GM23338 (cell line): ENCODE results near the gene RFFL. TPM values are rescaled to one million over a fixed set of nuclear protein-coding genes. Genes with fewer than 3 reads are reported as not detected.
A peak's percentile ranks its signal among the peaks of the same experiment; 100 is the strongest.

Experiments used
- ATAC-seq: fragments of 200-7000 bp; cut with Tn5 transposase; 3 replicates; pipeline ENCODE4 v1.9.1; 2020
- DNase-seq: peaks from one replicate; pipeline ENCODE4 v3.0.0-alpha.2; 2015; ENCODE audit warnings: low spot score
- H2AFZ ChIP-seq: fragments of 200-600 bp; sonication (generic); 2 replicates; pipeline ENCODE4 v1.8.0; 2016; ENCODE audit warnings: antibody characterized with exemption, mild to moderate bottlenecking, moderate library complexity
- H3F3A ChIP-seq: fragments of 200-600 bp; sonication (generic); replicated peaks from 2 replicates; pipeline ENCODE4 v1.8.0; 2017; ENCODE audit warnings: antibody characterized with exemption, mixed run types, low read depth
- H3K27ac ChIP-seq: fragments of 200-600 bp; sonication (generic); 2 replicates; pipeline ENCODE4 v1.6.1; 2016; ENCODE audit warnings: low read depth
- H3K27me3 ChIP-seq: fragments of 200-600 bp; sonication (generic); 2 replicates; pipeline ENCODE4 v1.8.0; 2016; ENCODE audit warnings: mild to moderate bottlenecking, mixed run types, moderate library complexity; ENCODE audit not compliant: insufficient read depth
- H3K36me3 ChIP-seq: fragments of 200-600 bp; sonication (generic); 2 replicates; pipeline ENCODE4 v1.8.0; 2016; ENCODE audit warnings: mild to moderate bottlenecking; ENCODE audit not compliant: insufficient read depth
- H3K4me1 ChIP-seq: fragments of 200-600 bp; sonication (generic); 2 replicates; pipeline ENCODE4 v1.8.0; 2016; ENCODE audit warnings: mild to moderate bottlenecking, moderate library complexity; ENCODE audit not compliant: insufficient read depth
- H3K4me2 ChIP-seq: fragments of 200-600 bp; sonication (generic); 2 replicates; pipeline ENCODE4 v1.7.1; 2017; ENCODE audit warnings: mixed run types
- H3K4me3 ChIP-seq: fragments of 200-600 bp; sonication (generic); 2 replicates; pipeline ENCODE4 v1.6.1; 2016; ENCODE audit warnings: mixed run types
- H3K79me2 ChIP-seq: fragments of 200-600 bp; sonication (generic); replicated peaks from 2 replicates; pipeline ENCODE4 v1.8.0; 2017; ENCODE audit warnings: mild to moderate bottlenecking; ENCODE audit not compliant: insufficient read depth
- H3K9me2 ChIP-seq: fragments of 200-600 bp; sonication (generic); 2 replicates; pipeline ENCODE4 v1.8.0; 2017; ENCODE audit not compliant: insufficient read depth
- H4K20me1 ChIP-seq: fragments of 200-600 bp; sonication (generic); replicated peaks from 2 replicates; pipeline ENCODE4 v1.8.0; 2017; ENCODE audit warnings: mild to moderate bottlenecking; ENCODE audit not compliant: insufficient read depth
- H3K27ac Mint-ChIP-seq: 2 replicates; pipeline ENCODE4 v1.8.0; 2020; ENCODE audit warnings: inconsistent platforms, mild to moderate bottlenecking, moderate library complexity, mixed read lengths
- H3K27me3 Mint-ChIP-seq: 3 replicates; pipeline ENCODE4 v1.8.0; 2022; ENCODE audit warnings: low read depth, mild to moderate bottlenecking, moderate library complexity, mixed read lengths, inconsistent platforms; ENCODE audit not compliant: insufficient read depth, poor library complexity
- H3K36me3 Mint-ChIP-seq: 3 replicates; pipeline ENCODE4 v1.8.0; 2021; ENCODE audit warnings: low read depth, mild to moderate bottlenecking, inconsistent platforms, moderate library complexity, mixed read lengths
- H3K4me1 Mint-ChIP-seq: 3 replicates; pipeline ENCODE4 v1.8.0; 2020; ENCODE audit warnings: mild to moderate bottlenecking, inconsistent platforms, mixed read lengths
- H3K4me3 Mint-ChIP-seq: 3 replicates; pipeline ENCODE4 v1.8.0; 2021; ENCODE audit warnings: moderate library complexity, mild to moderate bottlenecking, inconsistent platforms, mixed read lengths
- H3K9me3 Mint-ChIP-seq: 3 replicates; pipeline ENCODE4 v1.8.0; 2020; ENCODE audit warnings: moderate library complexity, mild to moderate bottlenecking, inconsistent platforms, mixed read lengths
- CREB1 ChIP-seq: fragments of 250-450 bp; sonication (Bioruptor Pico); IDR thresholded peaks from 2 replicates; pipeline ENCODE4 v1.5.0; 2020; ENCODE audit warnings: low read depth, mild to moderate bottlenecking, moderate library complexity
- CTCF ChIP-seq, 2 experiments: fragments of 200-600 bp in 1 of 2; sonication (generic) in 1 of 2; conservative IDR thresholded peaks; 2 replicates each; pipeline versions ENCODE4 v1.5.1 to v1.6.1; 2016 to 2017; ENCODE audit warnings: antibody characterized with exemption in 2 of 2, low read depth in 2 of 2, mild to moderate bottlenecking in 2 of 2, moderate library complexity in 1 of 2
- ETS1 ChIP-seq: IDR thresholded peaks from 2 replicates; pipeline ENCODE4 v1.6.1; 2016; ENCODE audit warnings: antibody characterized with exemption
- EZH2 ChIP-seq: fragments of 200-600 bp; sonication (generic); IDR thresholded peaks from one replicate; pipeline ENCODE4 v1.8.0; 2017; ENCODE audit warnings: antibody characterized with exemption, mild to moderate bottlenecking, low read depth; ENCODE audit not compliant: unreplicated experiment
- EZH2phosphoT487 ChIP-seq: fragments of 200-600 bp; sonication (generic); IDR thresholded peaks from one replicate; pipeline ENCODE4 v1.8.1; 2018; ENCODE audit warnings: antibody characterized with exemption; ENCODE audit not compliant: unreplicated experiment
- JUNB ChIP-seq: IDR thresholded peaks from one replicate; pipeline ENCODE4 v1.6.1; 2016; ENCODE audit warnings: antibody characterized with exemption; ENCODE audit not compliant: unreplicated experiment
- NANOG ChIP-seq: IDR thresholded peaks from 2 replicates; pipeline ENCODE4 v1.6.1; 2016; ENCODE audit warnings: antibody characterized with exemption, borderline replicate concordance
- POLR2AphosphoS5 ChIP-seq: IDR thresholded peaks from 2 replicates; pipeline ENCODE4 v1.6.1; 2016; ENCODE audit warnings: antibody characterized with exemption, low read depth
- STAT1 ChIP-seq: IDR thresholded peaks from one replicate; pipeline ENCODE4 v1.6.1; 2016; ENCODE audit warnings: antibody characterized with exemption; ENCODE audit not compliant: unreplicated experiment
- ZNF114 ChIP-seq: fragments of 250-450 bp; sonication (Bioruptor Pico); IDR thresholded peaks from 2 replicates; pipeline ENCODE4 v1.5.0; 2020; ENCODE audit warnings: mild to moderate bottlenecking, moderate library complexity
- ZNF331 ChIP-seq: fragments of 250-450 bp; sonication (Bioruptor Pico); IDR thresholded peaks from 2 replicates; pipeline ENCODE4 v1.5.0; 2020; ENCODE audit warnings: low read depth, mild to moderate bottlenecking, moderate library complexity
- polyA plus RNA-seq: library from polyadenylated mRNA; unstranded; fragments of >200 nt; fragmentation: Nextera tagmentation; extraction: Ambion mirVana; gene quantifications from 2 replicates; pipeline ENCODE4 v1.2.1, GENCODE V29; 2016
- total RNA-seq: library from RNA; depleted of rRNA; stranded (reverse); fragments of >200 nt; shearing (Covaris generic); gene quantifications from 2 replicates; pipeline ENCODE4 v1.2.3, GENCODE V29; 2014
- TF ChIP-seq, protein P1 (sequence below): fragments of 250-450 bp; sonication (Bioruptor Pico); IDR thresholded peaks from 2 replicates; pipeline ENCODE4 v1.5.0; 2020; ENCODE audit warnings: mild to moderate bottlenecking, moderate library complexity
- TF ChIP-seq, protein P2 (sequence below): IDR thresholded peaks from one replicate; pipeline ENCODE4 v1.6.1; 2018; ENCODE audit warnings: antibody characterized with exemption; ENCODE audit not compliant: unreplicated experiment

RFFL gene
- total and polyA plus RNA-seq, 2 experiments from 2014 or later: 4.1 to 22.2 TPM

DNA sequence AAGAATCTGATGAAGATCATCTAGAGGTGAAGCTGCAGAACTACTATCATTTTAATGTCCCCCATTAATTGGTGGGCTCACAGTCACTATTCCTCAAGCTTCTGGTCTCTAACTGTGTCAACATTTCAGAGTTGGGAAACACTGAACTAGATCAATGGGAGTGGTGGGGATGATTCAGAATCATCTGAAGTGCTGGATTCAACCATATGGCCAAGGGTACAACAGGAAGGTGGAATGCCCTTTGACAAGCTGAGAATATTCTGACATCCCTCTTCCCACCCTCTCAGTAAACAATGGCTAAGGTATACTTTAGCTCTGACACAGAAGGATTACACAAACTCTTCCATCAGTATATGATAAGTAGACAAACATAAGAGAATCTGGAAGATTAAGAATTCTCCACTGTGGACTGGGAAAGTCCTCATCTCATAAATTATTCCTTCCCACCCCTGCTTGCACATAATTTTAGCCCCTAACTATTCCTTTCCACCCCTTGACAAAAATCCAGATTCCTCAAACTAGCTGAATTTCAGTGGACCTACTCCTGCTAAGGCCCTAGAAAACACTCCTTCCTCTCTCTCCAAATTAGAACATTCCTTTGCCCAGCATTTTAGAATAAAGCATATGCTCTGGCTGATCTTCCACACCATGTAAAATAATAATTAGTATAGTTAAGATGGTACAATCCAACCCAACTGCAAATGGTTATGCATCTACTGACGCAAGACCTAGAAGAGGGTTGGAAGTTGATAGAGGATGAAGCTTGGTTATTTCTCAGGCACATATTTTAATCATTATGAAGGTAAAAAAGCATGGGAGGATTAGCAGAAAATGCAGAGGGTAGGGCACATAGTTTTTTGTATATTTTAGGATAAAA lies 16.3 kb upstream of the RFFL start:
- DNase-seq (no peak), ATAC-seq (no peak)
- H2AFZ ChIP-seq: no peak overlapping the region
- Mint-ChIP-seq H3K36me3 (no peaks in the 10 kb centered on the region), H3K4me1 (peaks cover 45% of the 10 kb centered on the region), H3K27me3 (no peaks in the 10 kb centered on the region), H3K9me3 (no peaks in the 10 kb centered on the region), H3K27ac (peak overlapping the region; percentile 80), H3K4me3 (no peak overlapping the region)
- H3K4me3 ChIP-seq: no peak overlapping the region
- peaks cover 48% of the 10 kb centered on the region for H3K4me1 ChIP-seq
- H4K20me1 ChIP-seq: peaks cover 3% of the 10 kb centered on the region; the same call in 1 of the 2 replicates
- no peaks in the 10 kb centered on the region for H3F3A ChIP-seq
- H3K79me2 ChIP-seq: peaks cover 7% of the 10 kb centered on the region; the same call in 1 of the 2 replicates
- H3K9me2 ChIP-seq: no peaks in the 10 kb centered on the region
- peak overlapping the region; percentile 60 for H3K4me2 ChIP-seq
- TF ChIP-seq, protein P1, sequence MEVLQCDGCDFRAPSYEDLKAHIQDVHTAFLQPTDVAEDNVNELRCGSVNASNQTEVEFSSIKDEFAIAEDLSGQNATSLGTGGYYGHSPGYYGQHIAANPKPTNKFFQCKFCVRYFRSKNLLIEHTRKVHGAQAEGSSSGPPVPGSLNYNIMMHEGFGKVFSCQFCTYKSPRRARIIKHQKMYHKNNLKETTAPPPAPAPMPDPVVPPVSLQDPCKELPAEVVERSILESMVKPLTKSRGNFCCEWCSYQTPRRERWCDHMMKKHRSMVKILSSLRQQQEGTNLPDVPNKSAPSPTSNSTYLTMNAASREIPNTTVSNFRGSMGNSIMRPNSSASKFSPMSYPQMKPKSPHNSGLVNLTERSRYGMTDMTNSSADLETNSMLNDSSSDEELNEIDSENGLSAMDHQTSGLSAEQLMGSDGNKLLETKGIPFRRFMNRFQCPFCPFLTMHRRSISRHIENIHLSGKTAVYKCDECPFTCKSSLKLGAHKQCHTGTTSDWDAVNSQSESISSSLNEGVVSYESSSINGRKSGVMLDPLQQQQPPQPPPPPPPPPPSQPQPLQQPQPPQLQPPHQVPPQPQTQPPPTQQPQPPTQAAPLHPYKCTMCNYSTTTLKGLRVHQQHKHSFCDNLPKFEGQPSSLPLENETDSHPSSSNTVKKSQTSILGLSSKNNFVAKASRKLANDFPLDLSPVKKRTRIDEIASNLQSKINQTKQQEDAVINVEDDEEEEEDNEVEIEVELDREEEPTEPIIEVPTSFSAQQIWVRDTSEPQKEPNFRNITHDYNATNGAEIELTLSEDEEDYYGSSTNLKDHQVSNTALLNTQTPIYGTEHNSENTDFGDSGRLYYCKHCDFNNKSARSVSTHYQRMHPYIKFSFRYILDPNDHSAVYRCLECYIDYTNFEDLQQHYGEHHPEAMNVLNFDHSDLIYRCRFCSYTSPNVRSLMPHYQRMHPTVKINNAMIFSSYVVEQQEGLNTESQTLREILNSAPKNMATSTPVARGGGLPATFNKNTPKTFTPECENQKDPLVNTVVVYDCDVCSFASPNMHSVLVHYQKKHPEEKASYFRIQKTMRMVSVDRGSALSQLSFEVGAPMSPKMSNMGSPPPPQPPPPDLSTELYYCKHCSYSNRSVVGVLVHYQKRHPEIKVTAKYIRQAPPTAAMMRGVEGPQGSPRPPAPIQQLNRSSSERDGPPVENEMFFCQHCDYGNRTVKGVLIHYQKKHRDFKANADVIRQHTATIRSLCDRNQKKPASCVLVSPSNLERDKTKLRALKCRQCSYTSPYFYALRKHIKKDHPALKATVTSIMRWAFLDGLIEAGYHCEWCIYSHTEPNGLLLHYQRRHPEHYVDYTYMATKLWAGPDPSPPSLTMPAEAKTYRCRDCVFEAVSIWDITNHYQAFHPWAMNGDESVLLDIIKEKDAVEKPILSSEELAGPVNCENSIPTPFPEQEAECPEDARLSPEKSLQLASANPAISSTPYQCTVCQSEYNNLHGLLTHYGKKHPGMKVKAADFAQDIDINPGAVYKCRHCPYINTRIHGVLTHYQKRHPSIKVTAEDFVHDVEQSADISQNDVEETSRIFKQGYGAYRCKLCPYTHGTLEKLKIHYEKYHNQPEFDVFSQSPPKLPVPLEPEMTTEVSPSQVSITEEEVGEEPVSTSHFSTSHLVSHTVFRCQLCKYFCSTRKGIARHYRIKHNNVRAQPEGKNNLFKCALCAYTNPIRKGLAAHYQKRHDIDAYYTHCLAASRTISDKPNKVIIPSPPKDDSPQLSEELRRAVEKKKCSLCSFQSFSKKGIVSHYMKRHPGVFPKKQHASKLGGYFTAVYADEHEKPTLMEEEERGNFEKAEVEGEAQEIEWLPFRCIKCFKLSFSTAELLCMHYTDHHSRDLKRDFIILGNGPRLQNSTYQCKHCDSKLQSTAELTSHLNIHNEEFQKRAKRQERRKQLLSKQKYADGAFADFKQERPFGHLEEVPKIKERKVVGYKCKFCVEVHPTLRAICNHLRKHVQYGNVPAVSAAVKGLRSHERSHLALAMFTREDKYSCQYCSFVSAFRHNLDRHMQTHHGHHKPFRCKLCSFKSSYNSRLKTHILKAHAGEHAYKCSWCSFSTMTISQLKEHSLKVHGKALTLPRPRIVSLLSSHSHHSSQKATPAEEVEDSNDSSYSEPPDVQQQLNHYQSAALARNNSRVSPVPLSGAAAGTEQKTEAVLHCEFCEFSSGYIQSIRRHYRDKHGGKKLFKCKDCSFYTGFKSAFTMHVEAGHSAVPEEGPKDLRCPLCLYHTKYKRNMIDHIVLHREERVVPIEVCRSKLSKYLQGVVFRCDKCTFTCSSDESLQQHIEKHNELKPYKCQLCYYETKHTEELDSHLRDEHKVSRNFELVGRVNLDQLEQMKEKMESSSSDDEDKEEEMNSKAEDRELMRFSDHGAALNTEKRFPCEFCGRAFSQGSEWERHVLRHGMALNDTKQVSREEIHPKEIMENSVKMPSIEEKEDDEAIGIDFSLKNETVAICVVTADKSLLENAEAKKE: no peak
- TF ChIP-seq, protein P2, sequence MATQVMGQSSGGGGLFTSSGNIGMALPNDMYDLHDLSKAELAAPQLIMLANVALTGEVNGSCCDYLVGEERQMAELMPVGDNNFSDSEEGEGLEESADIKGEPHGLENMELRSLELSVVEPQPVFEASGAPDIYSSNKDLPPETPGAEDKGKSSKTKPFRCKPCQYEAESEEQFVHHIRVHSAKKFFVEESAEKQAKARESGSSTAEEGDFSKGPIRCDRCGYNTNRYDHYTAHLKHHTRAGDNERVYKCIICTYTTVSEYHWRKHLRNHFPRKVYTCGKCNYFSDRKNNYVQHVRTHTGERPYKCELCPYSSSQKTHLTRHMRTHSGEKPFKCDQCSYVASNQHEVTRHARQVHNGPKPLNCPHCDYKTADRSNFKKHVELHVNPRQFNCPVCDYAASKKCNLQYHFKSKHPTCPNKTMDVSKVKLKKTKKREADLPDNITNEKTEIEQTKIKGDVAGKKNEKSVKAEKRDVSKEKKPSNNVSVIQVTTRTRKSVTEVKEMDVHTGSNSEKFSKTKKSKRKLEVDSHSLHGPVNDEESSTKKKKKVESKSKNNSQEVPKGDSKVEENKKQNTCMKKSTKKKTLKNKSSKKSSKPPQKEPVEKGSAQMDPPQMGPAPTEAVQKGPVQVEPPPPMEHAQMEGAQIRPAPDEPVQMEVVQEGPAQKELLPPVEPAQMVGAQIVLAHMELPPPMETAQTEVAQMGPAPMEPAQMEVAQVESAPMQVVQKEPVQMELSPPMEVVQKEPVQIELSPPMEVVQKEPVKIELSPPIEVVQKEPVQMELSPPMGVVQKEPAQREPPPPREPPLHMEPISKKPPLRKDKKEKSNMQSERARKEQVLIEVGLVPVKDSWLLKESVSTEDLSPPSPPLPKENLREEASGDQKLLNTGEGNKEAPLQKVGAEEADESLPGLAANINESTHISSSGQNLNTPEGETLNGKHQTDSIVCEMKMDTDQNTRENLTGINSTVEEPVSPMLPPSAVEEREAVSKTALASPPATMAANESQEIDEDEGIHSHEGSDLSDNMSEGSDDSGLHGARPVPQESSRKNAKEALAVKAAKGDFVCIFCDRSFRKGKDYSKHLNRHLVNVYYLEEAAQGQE: no peak
- TF ChIP-seq ZNF114 (CRISPR knock-in tag): no peak
- no peak for TF ChIP-seq NANOG
- no peak for TF ChIP-seq ETS1
- no peak for TF ChIP-seq STAT1
- TF ChIP-seq ZNF331: no peak
- no peak for TF ChIP-seq EZH2phosphoT487
- no peak for TF ChIP-seq CTCF (conservative IDR thresholded peaks at IDR 0.05; ENCODE audit: low read depth in 2 of 2)
- TF ChIP-seq JUNB: no peak
- TF ChIP-seq CREB1 (CRISPR knock-in tag): no peak
- TF ChIP-seq EZH2: no peak
- TF ChIP-seq POLR2AphosphoS5: no peak
- H3K27ac ChIP-seq: peak overlapping the region; percentile 47; the same call in 1 of the 2 replicates
- no peaks in the 10 kb centered on the region for H3K27me3 ChIP-seq
- H3K36me3 ChIP-seq: no peaks in the 10 kb centered on the region
